Body of pancreas (tissue), 4 donors: ENCODE results near the gene NPAS2. TPM values are rescaled to one million over a fixed set of nuclear protein-coding genes. Genes with fewer than 3 reads are reported as not detected.

Experiments used
- ATAC-seq: fragments of 150-250 bp; one replicate; pipeline ENCODE4 v1.9.1; 2016
- DNase-seq, 4 donors: peaks; one replicate each; pipeline ENCODE4 v3.0.0-alpha.2; 2019
- H3K27ac ChIP-seq, 4 donors: fragments of 200-600 bp; sonication (generic); 1 replicate in 3 of 4; 2 replicates in 1 of 4; pipeline versions ENCODE4 v1.5.1 to v1.6.1; 2016 to 2019; ENCODE audit warnings: mild to moderate bottlenecking in 1 of 4, mixed read lengths in 1 of 4, moderate library complexity in 1 of 4
- H3K27me3 ChIP-seq, 2 donors: fragments of 200-600 bp; sonication (generic); one replicate each; pipeline ENCODE4 v1.6.0; 2016; ENCODE audit warnings: mild to moderate bottlenecking in 1 of 2
- H3K36me3 ChIP-seq, 2 donors: fragments of 200-600 bp; sonication (generic); replicated peaks in 1 of 2; 2 replicates each; pipeline ENCODE4 v1.5.1; 2016; ENCODE audit warnings: low read depth in 2 of 2; ENCODE audit not compliant: insufficient read depth in 1 of 2
- H3K4me1 ChIP-seq: fragments of 200-600 bp; sonication (generic); one replicate; pipeline ENCODE4 v1.6.0; 2016
- H3K4me3 ChIP-seq, 2 donors: fragments of 200-600 bp; sonication (generic); 1 replicate in 1 of 2; 2 replicates in 1 of 2; pipeline ENCODE4 v1.5.1; 2016 to 2019
- H3K9me3 ChIP-seq, 3 donors: fragments of 200-600 bp; sonication (generic); 1 replicate in 2 of 3; 2 replicates in 1 of 3; pipeline ENCODE4 v1.5.1; 2016
- CTCF ChIP-seq, 7 experiments: fragments of 450-650 bp in 4 of 7; fragments of 200-600 bp in 3 of 7; sonication (generic) in 3 of 7; IDR thresholded peaks; one replicate each; pipeline ENCODE4 v1.5.1; 2016 to 2019; ENCODE audit warnings: antibody characterized with exemption in 7 of 7
- POLR2A ChIP-seq, 3 donors: fragments of 450-650 bp; IDR thresholded peaks; one replicate each; pipeline ENCODE4 v1.6.1; 2016; ENCODE audit warnings: antibody characterized with exemption in 3 of 3, mild to moderate bottlenecking in 2 of 3
- WGBS, 2 donors: methylation state at CpG; one replicate each; pipeline ENCODE4 v1.1.5; 2017; 5-methylcytosine and 5-hydroxymethylcytosine counted together
- intact Hi-C: fragments of 100-400 bp; cut with DNase I; formaldehyde crosslinking; loops from one replicate; pipeline ENCODE4 v1.15.1; 2023
- total RNA-seq, 2 donors: library from RNA; depleted of rRNA; stranded (reverse); fragments of >200 nt; gene quantifications; one replicate each; pipeline ENCODE4 v1.1.0, GENCODE V29; 2016

NPAS2 gene
- total RNA-seq, 2 donors from 2014 or later, result 32.7 to 51.7 TPM

- DNase-seq, result no peak
- no peaks in the 10 kb centered on the region for H3K36me3 ChIP-seq
- H3K27me3 ChIP-seq, result no peaks in the 10 kb centered on the region
- peak overlapping the region in 1 of 4 donors; percentile 75 for H3K27ac ChIP-seq
- no peak overlapping the region for H3K4me3 ChIP-seq
- H3K9me3 ChIP-seq, result no peaks in the 10 kb centered on the region
- no peak for ATAC-seq
- 85 to 89% methylated on average over 11 to 12 of the region's 12 CpGs for WGBS, 2 donors
- peaks cover 10% of the 10 kb centered on the region for H3K4me1 ChIP-seq
- intact Hi-C loops, result no loop called here
- TF ChIP-seq POLR2A (IDR thresholded peaks at IDR 0.05) (no peak), CTCF (IDR thresholded peaks at IDR 0.05) (no peak)
Measured at GRCh38 chr2:100778637-100779450, 41.1 kb upstream of the NPAS2 start.

DNA sequence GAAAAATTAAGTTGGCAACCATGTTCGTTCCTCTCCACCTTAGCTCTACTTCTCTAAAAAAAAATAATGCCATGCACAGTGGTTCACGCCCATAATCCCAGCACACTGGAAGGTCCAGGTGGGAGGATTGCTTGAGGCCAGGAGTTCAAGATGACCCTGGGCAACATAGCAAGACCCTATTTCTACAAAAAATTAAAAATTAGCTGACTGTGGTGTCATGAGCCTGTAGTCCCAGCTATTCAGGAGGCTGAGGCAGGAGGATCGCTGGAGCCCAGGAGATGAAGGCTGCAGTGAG, 40.1 kb upstream of the NPAS2 start:
- no peaks in the 10 kb centered on the region for H3K27me3 ChIP-seq
- DNase-seq (no peak), ATAC-seq (no peak)
- no peaks in the 10 kb centered on the region for H3K36me3 ChIP-seq
- no peaks in the 10 kb centered on the region for H3K9me3 ChIP-seq
- WGBS, 2 donors, result 91 to 100% methylated on average over 3 of the region's 3 CpGs
- TF ChIP-seq POLR2A (IDR thresholded peaks at IDR 0.05) (no peak), CTCF (IDR thresholded peaks at IDR 0.05) (no peak)
- intact Hi-C loops, result no loop called here
- peaks cover 10% of the 10 kb centered on the region for H3K4me1 ChIP-seq
- no peak overlapping the region for H3K4me3 ChIP-seq
- peak overlapping the region in 3 of 4 donors; percentile 73 to 75 (median 74) for H3K27ac ChIP-seq

- ATAC-seq, result peak; percentile 90
- intact Hi-C loops, result no loop called here
- WGBS, 2 donors, result 52 to 63% methylated on average over 8 of the region's 8 CpGs
- Histone ChIP-seq H3K4me3 (no peak overlapping the region), H3K9me3 (no peaks in the 10 kb centered on the region), H3K36me3 (no peaks in the 10 kb centered on the region), H3K27ac (peak overlapping the region; percentile 18 to 75 (median 74)), H3K27me3 (no peaks in the 10 kb centered on the region), H3K4me1 (peaks cover 10% of the 10 kb centered on the region)
- DNase-seq, result peak in 3 of 4 donors; percentile 25 to 70 (median 45)
- TF ChIP-seq POLR2A (IDR thresholded peaks at IDR 0.05) (peak in 2 of 3 donors; percentile 37 to 44), CTCF (IDR thresholded peaks at IDR 0.05) (no peak)
Measured at GRCh38 chr2:100780203-100781008, 39.5 kb upstream of the NPAS2 start.

DNA sequence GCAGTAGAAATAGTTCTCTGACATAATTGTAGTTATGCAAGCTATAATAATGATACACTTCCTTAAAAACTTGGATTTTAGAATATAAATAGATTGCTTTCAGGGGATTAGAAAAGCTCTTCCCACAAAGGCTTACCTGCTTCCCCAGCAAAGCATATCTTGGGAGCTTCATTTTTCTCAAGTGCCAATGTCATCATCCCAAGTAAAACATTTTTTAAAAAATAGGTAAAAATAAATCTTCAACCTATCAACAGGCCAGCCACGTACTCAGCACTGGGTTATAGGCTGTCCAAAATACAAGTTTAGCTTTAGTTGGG, 39.0 kb upstream of the NPAS2 start:
- H3K9me3 ChIP-seq, result no peaks in the 10 kb centered on the region
- intact Hi-C loops, result no loop called here
- H3K4me1 ChIP-seq, result peaks cover 10% of the 10 kb centered on the region
- H3K27ac ChIP-seq, result peak overlapping the region in 3 of 4 donors; percentile 64 to 74 (median 73)
- H3K27me3 ChIP-seq, result no peaks in the 10 kb centered on the region
- H3K36me3 ChIP-seq, result no peaks in the 10 kb centered on the region
- H3K4me3 ChIP-seq, result no peak overlapping the region
- TF ChIP-seq CTCF (IDR thresholded peaks at IDR 0.05) (no peak), POLR2A (IDR thresholded peaks at IDR 0.05) (no peak)
- ATAC-seq (no peak), DNase-seq (no peak)
- WGBS, 2 donors, result 58 to 79% methylated on average over 1 of the region's 1 CpG
